Measurements from ENCODE around the gene SLC35E1. TPM values are rescaled to one million over a fixed set of nuclear protein-coding genes. Genes with fewer than 3 reads are reported as not detected.

SLC35E1 gene
- total RNA-seq = 52.9 and 53.4 TPM in 2 replicates

DNA sequence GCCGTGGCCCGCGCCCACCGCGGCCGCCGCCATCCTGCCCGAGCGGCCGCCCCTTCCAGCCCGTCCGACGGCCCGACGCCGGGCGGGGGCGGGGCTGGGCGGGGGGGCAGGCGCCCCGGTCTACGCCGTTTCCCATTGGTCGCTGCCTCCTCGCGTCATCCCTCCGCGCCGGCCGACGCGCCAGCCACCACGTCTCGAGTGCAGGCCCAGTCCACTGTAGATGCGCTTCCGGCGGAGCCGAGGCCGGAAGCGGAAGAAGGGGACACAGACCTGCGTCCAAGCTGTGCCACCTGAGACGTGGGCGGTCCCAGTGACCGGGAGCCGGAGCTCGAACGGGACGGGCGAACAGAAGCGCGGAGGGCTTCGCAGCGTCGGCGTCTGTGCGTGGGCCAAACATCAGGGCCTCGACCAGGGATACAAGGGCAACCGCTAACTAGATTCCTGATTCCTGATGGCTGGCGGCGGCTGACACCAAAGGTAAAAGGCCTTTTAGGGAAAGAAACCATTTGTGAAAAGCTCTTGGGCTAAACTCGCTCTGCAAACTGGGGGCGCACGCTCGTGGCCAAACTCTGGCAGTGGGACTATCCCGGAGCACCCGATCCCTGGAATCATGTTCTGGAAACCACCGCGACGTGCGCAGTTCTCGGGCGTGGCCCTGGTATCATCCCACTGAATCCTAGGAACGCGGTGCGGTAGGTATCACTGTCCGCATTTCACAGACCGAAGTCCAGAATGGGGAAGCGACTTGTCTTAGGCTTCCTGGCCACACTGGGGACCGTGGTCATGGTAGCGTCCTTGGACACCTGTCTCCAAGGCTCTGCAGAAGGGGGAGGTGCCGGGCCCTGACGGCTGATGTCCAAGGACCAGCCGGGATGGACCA, at the start of gene SLC35E1:
Gene SLC35E1 (minus strand): TSS at position 84 of the 880 bp plus-strand sequence. CDS start 51 bp downstream, at position 33.
- intact Hi-C loops (cut with micrococcal nuclease) = loop anchor here (1.0 kb wide), 4 partner anchors 12 to 88 kb away; partner anchors contain the start of genes C19orf44, CALR3, MED26 and SMIM7

DNA sequence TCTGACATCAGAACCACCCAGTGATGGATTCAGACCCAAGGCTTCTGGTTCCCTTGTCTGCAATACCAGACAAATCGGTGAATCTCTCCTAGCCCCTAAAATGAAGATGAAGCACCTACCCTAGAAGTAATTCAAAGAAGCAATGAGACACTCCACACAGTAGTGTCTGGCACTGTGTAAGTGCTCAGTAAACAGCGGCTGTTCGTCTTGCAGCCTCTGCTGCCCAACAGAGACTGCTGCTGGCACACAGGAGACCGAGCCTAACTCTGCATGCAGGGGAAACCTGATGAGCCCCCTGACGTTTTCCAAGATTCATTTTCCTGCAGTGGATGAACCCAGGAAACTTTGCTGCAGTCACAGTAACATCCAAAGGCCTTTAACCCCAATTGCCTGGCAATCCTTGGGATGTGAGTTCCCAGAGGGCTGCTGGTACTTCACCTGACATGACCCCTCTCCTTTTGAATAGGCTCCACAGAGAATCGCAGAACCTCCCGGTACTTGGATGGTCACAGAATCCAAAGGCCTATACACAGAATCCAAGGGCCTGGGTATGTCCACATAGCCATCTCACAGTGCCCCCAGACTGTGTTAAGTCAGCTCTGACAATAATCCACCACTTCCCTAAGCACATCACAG, 49.1 kb upstream of the SLC35E1 start:
- intact Hi-C loops (cut with micrococcal nuclease) = no loop called here

DNA sequence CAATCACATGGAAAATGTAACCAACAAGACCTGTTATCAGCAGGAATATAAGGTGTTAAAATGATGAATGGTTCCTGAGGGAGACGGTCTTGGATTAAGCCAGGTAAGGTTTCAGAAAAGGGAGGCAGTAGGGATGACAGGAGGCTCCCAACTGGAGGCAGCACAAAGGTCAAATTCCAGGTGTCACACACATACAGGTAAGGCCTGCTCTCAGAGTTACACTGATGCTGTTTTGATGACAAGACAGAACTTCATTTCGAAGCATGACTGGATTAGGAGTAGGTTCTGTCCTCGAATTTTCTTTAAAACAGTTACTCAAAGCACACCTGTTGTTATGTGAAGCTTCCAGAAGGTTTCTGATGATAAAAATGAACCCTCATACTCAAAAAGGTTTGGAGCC, 48.4 kb upstream of the SLC35E1 start:
- intact Hi-C loops (cut with micrococcal nuclease) = no loop called here

DNA sequence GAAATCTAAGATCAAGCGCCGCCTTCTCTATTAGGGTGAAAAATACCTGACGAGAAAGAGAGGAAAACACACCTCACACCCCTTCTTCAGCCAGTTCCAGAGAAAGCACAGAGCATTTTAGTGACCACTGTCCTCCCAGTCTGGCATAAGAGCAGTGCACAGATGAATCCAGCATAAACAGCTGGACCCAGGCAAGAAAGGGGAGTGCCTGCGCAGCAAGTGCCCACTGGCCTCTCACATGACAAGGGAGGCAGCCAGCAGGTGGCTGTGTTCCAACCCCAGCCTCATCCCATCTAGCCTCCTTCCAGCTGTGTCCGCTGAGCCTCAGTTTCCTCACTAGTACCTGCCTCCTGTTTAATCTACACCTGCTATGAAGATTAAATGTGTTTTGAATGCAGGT, 47.8 kb upstream of the SLC35E1 start:
- intact Hi-C loops (cut with micrococcal nuclease) = no loop called here

DNA sequence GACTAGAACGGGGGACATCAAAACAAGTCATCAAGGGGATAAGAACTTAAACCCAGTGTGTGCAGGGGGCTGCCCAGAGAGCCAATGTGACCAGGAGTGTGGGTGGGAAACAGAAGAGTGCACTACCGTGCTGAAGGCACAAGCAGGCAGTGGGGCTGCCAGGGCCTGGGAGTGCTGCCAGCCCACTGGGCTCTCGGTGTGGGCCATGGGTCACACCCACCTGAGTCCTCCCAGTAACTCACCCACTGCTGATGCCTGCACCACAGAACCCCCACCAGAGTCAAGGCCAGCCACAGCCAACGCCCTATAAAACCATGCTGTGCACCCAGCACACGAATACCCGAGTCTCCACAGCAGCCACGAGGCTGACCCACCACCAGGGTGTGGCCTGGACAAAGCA, 47.2 kb upstream of the SLC35E1 start:
- intact Hi-C loops (cut with micrococcal nuclease) = no loop called here

DNA sequence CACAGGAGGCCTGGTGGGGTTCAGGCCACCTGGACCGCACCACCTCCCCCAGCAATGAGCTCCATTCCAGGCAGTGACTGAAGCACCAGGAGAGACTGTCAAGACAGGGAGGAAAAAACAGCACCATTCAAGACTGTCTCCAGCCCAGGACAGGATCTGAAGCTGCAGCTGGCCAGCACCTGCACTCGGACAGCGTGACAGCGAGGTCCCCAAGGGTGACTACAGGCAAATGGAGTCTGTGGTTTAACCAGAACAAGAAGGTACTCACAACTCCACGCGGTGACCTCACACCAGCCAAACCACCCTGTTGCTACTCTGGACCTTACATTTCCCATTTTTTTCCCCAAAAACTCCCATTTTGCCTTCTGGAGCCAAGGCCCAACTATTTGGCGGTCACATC, 46.0 kb upstream of the SLC35E1 start:
- intact Hi-C loops (cut with micrococcal nuclease) = no loop called here

DNA sequence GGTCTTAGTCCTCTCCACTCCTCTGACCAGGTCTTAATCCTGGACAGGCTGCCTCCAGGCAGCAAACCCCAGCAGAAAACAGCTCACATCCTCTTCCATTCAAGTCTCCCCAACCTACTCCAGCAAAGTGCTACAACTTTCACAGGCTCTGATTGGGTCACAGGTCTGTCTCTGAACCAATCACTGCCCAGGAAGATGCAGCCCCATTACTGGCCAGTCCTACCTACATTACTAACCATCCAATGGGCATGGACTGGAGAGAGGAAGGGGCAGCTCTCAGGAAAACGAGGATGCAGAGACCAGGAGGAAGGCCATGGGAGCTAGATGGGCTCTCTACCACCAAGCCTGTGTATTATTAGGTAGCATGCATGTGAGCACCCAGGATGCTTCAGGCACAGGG, 43.6 kb upstream of the SLC35E1 start:
- intact Hi-C loops (cut with micrococcal nuclease) = no loop called here

DNA sequence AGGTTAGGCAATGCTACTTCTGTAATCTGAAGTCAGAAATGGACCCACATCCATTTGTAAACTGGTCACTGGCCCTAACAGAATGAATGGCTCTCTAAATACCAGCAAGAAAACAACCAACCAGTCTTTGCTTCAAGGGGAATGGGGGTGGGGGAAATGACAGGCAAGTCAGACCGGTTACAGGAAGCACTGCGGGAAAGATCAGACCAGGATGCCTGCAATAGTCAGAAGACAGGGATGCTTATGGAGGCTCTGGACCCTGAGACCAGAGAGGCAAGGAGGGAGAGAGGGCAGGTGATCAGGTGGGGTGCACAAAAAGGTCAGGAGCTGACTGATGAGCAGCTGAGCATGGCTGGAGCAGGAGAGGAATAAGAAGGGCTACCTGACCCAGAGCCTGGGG, 42.7 kb upstream of the SLC35E1 start:
- intact Hi-C loops (cut with micrococcal nuclease) = no loop called here

DNA sequence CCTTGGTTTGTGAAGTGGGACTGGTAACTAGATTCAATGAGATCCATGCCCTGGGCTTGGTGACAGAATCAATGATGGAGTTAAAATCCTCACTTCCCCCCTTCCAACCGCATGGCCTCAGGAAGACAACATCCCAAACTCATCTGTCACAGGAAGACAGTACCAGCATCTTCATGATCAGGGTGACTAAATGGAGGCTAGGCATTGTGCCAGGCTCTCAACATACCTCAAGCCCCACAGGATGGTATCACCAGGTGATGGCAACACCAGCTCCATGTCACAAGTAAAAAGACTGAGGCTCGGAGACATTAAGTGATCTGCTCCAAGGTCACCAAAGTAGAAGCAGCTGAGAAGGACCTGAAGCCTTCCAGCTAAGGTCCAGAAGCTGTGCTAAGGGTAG, 41.6 kb upstream of the SLC35E1 start:
- intact Hi-C loops (cut with micrococcal nuclease) = no loop called here

DNA sequence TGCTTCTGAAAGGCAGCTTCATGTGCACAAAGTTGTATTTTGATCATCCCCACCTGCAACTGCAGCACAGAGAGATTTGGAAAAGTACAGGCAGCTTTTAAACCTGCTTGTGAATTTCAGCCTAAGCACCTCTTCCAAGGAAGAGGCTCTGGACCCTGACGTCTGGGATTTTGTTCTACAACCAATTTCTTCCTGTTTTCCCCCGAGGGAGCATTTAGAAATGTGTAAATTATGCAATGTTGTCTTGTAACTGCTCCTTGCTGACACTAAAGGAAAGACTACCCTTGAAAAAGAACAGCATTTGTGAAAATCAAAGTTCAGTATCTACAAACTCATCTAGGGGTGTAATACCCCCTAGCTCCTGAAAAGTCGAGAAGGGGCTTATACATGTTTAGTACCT, 40.4 kb upstream of the SLC35E1 start:
- intact Hi-C loops (cut with micrococcal nuclease) = no loop called here

DNA sequence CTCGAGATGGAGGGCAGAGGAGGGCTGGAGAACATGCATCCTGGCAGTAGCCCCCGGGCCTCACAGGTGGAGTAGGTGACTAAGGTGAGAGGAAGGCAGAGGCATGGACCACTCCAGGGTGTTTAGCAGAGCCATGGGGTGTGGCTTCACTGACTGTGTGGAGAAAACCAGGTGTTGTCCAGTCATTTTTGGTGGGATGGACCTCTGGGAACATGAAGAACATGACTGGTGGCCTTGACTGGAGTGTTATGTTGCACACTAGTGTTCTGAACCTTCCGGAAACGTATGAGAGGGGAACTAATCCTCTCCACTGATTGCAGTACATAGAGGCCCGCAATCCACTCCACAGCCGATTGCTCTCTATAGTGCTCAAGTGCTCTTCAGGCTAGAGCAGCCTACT, 38.9 kb upstream of the SLC35E1 start:
- intact Hi-C loops (cut with micrococcal nuclease) = no loop called here

DNA sequence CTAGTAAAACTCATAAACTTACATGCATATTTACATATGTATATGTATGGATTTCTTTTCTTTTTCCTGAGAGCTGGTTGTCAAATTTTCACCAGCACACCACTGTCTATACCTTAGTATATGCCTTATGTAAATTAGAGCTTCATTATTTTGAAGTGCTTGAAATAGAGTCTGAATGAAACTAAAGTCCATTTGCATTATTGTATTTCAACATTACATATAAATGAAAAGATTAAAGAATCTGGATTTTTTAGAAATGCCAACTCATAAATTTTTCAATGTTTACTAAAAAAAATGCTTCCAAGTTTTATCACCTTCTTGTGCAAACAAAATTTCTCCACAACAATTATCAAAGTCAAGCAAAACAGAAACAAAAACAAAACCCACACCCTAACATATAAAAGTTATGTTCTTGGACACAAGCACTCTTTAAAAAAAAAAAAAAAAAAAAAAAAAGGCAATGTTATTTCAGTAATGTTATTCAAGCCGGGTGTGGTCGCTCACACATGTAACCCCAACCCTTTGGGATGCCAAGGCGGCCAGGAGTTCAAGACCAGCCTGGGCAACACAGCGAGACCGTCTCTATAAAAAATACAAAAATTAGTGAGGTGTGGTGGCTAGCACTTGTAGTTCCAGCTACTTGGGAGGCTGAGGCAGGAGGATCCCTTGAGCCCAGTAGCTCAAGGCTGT, 37.4 kb upstream of the SLC35E1 start:
- intact Hi-C loops (cut with micrococcal nuclease) = no loop called here

DNA sequence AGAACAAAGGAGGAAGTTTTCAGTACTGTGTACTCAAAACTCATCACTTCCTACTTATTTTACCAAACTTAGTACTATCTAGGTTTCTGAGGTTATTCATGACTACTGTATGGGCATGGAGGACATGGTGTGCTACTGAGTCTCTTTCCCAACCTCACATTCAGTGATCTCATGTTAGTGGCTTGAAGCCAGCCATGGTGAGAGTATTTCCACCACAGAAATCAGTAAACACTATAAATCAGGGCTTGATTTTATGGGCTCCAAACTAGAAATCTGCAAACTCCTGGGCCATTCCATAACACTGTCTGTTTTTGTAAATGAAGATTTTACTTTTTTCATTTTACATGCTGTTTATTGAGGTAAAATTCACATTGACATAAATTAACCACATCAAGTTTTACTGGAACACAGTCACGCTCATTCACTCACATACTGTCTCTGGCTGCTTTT, 36.1 kb upstream of the SLC35E1 start:
- intact Hi-C loops (cut with micrococcal nuclease) = no loop called here

DNA sequence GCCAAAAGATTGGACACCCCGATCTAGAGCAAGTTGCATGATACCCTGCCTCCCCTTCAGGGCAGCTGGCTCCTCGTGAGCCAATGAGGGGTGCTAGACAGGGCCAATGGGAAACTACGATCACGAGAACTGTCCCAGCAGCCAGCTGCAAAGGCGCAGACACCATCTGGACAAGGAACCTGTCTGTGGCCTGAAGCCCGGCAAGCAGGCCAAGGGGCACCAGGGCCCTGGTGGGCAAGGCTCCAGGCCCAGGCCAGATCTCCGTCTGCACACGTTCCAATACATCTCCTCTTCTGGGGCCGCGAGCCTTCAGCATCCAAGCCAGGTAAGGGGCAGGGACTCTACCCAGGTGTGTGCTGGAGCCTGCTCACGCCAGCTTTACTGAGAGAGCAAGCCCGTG, 35.6 kb upstream of the SLC35E1 start:
- intact Hi-C loops (cut with micrococcal nuclease) = no loop called here

DNA sequence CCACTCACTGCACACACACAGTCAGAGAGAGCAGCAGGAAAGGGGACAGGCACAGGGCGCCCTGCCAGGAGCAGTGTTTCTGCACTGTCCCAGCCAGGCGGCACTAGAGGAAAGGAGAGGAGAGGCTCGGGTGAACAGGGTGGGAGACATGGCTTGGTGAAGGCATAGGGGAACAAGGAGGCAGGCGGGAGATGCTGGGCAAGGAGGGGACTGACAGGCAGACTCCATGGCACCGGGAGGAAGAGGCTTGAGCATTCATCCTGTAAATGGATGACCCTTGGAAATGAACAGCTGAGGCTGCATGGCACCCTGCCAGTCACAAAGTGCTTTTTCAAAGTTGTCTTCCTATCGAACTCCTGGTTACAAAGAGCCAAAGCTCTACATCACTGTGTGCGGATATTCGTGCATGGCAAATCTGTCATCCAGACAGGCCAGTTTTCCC, 33.4 kb upstream of the SLC35E1 start:
- intact Hi-C loops (cut with micrococcal nuclease) = no loop called here

DNA sequence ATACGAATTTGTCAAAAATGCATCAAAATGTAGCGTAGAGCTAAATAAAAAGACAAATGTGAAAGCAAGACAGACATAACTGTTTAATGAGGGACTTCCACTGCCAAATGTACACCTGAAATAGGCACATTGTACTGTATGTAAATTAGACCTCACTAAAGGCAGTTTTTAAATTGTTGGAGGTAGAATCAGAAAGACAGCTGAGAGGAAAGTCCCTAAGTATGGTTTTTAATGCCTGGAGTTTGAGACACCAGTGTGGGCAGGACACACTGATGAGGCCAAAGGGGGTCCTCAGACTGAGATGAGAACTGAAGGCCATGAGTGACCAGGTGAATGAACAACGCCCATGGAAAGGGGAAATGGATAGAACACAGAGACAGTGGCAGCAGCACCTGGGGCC, 32.9 kb upstream of the SLC35E1 start:
- intact Hi-C loops (cut with micrococcal nuclease) = no loop called here

DNA sequence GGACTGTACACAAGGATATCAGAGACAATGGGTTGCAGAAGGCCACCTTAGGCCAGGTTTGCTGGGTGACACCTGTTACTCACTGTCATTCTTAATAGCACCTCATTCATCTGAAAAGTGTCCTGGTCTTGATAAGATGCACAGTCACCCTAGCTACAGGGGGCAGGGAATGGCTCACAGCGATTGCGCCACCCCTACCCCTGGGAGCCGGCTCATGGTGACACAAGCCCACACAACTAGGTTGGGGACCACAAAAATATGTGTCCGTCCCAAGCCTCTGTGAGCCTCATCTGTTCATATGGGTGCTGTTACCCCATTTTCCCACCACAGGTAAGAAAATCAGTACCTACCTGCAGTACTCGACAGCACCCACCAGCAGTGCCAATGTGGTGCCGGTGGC, 32.4 kb upstream of the SLC35E1 start:
- intact Hi-C loops (cut with micrococcal nuclease) = no loop called here

DNA sequence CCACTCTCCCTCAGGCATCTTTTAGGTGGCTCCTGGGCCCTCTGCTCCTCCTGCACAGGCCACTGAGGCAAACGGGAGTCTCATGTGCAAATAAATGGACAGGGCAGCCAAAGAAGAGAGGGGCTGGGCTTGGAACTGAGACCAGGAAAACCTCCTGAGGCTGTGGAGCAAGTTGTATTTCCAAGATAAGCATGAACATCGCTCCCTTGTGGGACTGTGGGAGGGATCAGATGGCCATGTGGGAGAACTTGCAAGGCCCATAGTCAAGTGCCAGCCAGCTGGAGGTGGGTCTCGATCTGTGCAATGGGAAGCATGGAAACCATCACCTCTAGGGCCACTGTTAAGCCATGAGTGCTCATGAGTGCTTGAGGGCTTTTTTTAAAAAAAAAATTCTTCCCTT, 30.9 kb upstream of the SLC35E1 start:
- intact Hi-C loops (cut with micrococcal nuclease) = no loop called here

DNA sequence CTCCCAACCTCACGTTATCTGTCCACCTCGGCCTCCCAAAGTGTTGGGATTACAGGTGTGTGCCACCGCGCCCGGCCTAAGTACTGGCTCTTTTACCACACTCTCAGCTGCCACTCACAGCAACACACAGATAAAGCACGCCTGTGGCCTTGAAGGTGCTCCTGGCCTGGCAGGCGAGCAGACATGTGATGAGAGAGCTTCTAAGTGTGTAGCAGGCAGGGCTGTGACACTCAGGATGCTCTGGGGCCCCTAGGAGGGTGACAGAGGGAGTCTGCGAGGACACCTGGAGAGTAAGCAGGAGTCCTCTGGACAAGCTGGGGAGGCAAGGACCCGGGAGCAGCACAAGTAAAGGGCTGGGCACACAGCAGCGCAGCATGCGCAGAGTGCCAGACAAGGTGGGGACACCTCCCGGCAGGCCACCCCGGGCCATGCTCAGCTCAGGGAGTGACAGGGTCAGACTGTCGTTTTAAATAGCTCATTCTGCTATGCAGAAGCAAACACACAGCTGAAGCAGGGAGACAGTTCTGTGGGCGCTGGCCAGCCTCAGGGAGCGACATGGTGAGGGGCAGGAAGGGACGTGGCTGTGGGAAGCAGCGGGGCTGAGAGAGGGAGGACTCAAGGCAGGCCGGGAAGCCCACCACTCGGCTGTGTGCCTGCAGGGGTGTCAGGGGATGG, 29.3 kb upstream of the SLC35E1 start:
- intact Hi-C loops (cut with micrococcal nuclease) = no loop called here

DNA sequence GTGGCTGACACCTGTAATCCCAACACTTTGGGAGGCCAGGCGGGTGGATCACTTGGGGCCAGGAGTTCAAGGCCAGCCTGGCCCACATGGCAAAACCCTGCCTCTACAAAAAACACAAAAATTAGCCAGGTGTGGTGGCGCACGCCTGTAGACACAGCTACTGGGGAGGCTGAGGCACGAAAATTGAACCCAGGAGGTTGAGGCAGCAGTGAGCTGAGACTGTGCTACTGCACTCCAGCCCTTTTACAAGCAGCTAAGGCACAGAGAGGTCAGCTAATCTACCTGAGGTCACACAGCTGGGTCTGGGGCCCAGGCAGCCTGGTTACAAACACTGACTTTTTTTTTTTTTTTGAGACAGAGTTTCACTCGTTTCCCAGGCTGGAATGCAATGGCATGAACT, 28.6 kb upstream of the SLC35E1 start:
- intact Hi-C loops (cut with micrococcal nuclease) = no loop called here

DNA sequence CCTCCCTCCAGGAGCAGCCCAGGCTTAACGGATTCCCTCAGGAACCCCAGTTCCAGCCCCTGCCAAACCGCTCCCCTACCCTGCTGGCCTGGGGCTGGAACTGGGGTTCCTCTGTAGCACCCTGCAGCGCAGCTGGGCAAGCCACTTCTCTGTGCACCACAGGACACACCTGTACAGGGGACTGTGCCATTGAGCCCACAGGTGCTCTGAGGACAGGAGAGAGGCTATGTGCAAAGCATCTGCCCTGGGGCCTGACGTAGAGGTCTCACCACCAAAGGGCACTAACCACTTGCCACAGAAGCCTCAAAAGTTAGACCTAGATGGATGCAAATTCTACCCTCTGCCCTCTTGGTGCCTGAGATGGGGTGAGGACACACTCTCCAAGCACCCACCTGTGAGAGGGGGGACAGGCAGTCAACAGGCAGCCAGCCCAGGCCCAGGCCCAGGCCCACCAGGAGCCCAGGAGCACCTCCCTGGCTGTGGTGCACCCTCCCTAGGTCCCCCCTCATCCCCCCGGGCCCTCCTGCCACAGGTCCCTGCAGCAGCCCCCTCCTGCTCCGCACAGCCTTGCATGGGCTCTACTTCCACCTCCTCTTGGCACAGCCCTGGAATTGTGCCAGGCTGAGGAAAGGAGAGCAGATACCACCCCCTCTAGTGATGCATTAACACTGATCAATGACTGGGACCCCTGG, 27.6 kb upstream of the SLC35E1 start:
- intact Hi-C loops (cut with micrococcal nuclease) = no loop called here
